AG08395 (cell line): ENCODE results near the gene EFCAB6.

Experiments
- DNase-seq: peaks from one replicate; pipeline ENCODE4 v3.0.0; 2012; ENCODE audit warnings: mixed read lengths, low spot score

The EFCAB6 gene

GRCh38 chr22:43831561-43832392 lies 19.7 kb upstream of the EFCAB6 start:
- DNase-seq: no peak

GRCh38 chr22:43830931-43831560 lies 18.9 kb upstream of the EFCAB6 start:
- no peak for DNase-seq

- peak; percentile 66 for DNase-seq
Observed at GRCh38 chr22:43829904-43830851, 18.1 kb upstream of the EFCAB6 start.

- peak; percentile 75 for DNase-seq
Observed at GRCh38 chr22:43828998-43829782, 17.1 kb upstream of the EFCAB6 start.

GRCh38 chr22:43828725-43828997 lies 16.6 kb upstream of the EFCAB6 start:
- DNase-seq: no peak

GRCh38 chr22:43827926-43828724 lies 16.0 kb upstream of the EFCAB6 start:
- DNase-seq: no peak

- DNase-seq: no peak
Observed at GRCh38 chr22:43827003-43827735, 15.1 kb upstream of the EFCAB6 start.

GRCh38 chr22:43826142-43827002 lies 14.3 kb upstream of the EFCAB6 start:
- DNase-seq: peak; percentile 72

GRCh38 chr22:43825651-43826050 lies 13.5 kb upstream of the EFCAB6 start:
- DNase-seq: no peak

- no peak for DNase-seq
Observed at GRCh38 chr22:43824724-43825420, 12.8 kb upstream of the EFCAB6 start.

GRCh38 chr22:43823911-43824665 lies 12.0 kb upstream of the EFCAB6 start:
- no peak for DNase-seq

- DNase-seq: no peak
Observed at GRCh38 chr22:43823353-43823908, 11.3 kb upstream of the EFCAB6 start.

GRCh38 chr22:43821606-43822425 lies 9.7 kb upstream of the EFCAB6 start:
- DNase-seq: no peak

GRCh38 chr22:43820651-43821305 lies 8.7 kb upstream of the EFCAB6 start:
- no peak for DNase-seq

GRCh38 chr22:43819931-43820640 lies 8.0 kb upstream of the EFCAB6 start:
- no peak for DNase-seq
